Ammon's horn (tissue), 1 donor: ENCODE measurements around the gene ATP6V1G3.
"Not testable (repeated sequence)": the region's sequence is repeated elsewhere in the genome, so short reads cannot be mapped to it uniquely, and the experiment has no call there.

Experiments
- DNase-seq: peaks from one replicate; pipeline ENCODE4 v3.0.0-alpha.2; 2016; ENCODE audit warnings: low spot score

Gene ATP6V1G3

DNA sequence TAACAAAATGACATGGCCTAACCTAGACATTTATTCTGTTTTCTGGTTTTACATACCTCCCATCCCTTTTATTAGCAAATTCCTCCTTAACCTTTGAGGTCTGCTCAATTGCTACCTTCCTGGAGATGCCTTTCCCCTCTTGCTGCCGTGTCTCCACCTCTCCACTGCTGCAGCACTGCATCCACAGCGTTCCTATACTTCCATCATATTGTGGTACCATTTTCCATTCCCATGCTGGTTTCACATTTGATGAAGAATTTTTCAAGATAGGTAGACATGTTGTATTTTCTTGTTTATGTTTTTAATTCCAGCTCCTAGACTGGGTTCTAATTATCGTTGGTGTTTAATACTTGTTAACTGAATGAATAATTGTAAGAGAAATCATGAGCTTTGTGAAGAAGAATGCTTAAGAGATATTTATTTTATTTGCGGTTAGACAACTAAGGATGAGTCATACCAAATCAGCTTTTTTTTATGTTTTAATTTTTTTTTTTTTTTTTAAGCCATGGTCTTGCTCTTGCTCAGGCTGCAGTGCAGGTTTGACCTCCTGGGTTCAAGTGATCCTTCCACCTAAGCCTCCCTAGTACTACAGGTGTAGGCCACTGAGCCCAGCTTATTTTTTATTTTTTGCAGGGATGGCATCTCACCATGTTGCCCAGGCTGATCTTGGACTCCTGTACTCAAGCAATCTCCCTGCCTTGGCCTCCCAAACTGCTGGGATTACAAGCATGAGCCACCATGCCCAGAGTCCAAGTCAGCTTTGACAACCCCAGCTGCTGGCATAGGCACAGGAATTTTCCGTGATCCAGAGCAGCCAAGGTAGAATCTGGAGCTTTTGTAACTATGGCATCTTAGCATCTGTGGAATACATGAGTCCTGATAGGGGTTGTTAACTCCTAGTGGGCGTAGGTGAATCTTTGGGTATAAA is 44.0 kb downstream of the ATP6V1G3 start:
- no peak for DNase-seq

GRCh38 chr1:198495631-198496030 is 44.8 kb downstream of the ATP6V1G3 start:
- DNase-seq = no peak

GRCh38 chr1:198494658-198495103 is 45.8 kb downstream of the ATP6V1G3 start:
- no peak for DNase-seq

GRCh38 chr1:198494139-198494538 is 46.3 kb downstream of the ATP6V1G3 start:
- no peak for DNase-seq

DNA sequence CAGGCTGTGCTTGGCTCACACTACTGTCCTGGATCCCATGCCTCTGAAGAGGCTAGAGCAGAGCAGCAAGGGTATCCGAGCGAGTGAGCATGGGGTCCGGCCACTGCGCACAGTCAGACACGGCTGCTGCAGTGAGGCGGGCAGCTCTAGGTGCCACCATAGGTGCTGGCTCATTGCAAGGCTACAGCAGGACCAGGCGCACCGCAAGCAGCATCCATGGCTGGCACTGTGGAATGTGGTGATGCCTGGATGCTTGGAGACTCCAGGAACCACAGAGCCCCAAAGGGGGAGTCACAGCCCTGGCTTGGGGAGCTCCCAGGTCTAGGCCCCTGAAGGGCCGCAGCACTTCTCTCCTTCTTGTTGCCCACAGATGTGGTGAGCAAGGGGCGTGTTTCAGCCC is 47.2 kb downstream of the ATP6V1G3 start:
- no peak for DNase-seq

DNA sequence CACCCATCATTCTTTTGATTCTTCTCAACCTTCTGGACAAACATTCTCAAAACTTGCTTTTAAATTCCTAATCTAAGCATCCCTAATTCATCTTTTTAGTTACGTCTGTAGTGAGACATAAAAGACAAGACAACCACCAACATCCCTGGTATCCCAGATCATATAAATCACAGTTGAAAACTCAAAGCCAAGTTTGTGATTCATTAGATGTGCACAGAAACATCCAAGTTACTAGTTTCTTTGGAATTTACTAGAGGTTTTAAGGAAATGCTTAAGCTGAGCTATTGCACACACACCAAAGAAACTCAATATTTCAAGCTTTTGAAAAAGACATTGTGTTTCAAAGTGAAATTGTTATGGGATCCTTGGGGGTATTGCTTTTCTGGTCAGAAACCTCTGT is 47.6 kb downstream of the ATP6V1G3 start:
- DNase-seq = no peak

- no peak for DNase-seq
These were observed 48.9 kb downstream of the ATP6V1G3 start for GRCh38 chr1:198491596-198491995.

- peak; percentile 23 for DNase-seq
These were observed 49.5 kb downstream of the ATP6V1G3 start for GRCh38 chr1:198491028-198491427.

GRCh38 chr1:198490224-198490623 is 50.3 kb downstream of the ATP6V1G3 start:
- no peak for DNase-seq

DNA sequence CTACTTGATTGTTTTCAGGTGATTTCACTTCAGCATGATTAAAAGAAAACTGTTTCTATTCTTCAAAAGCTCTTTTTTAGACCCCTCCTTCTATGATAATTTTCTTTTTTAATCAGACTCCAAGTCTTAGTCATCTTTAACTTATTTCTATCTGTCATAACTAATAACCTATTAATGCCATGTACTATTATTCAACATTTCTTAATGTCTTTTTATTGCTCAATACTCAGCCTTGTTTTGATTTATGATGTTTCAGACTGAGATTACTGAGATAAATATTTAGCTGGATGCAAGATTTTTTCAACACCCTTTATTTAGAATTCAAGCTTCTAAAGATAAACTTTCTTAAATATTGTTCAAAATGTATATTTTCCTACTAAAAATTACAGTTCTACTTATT is 53.6 kb downstream of the ATP6V1G3 start:
- DNase-seq = no peak

GRCh38 chr1:198483645-198484044 is 56.8 kb downstream of the ATP6V1G3 start:
- no peak for DNase-seq

- no peak for DNase-seq
These were observed 57.5 kb downstream of the ATP6V1G3 start for GRCh38 chr1:198483006-198483405.

DNA sequence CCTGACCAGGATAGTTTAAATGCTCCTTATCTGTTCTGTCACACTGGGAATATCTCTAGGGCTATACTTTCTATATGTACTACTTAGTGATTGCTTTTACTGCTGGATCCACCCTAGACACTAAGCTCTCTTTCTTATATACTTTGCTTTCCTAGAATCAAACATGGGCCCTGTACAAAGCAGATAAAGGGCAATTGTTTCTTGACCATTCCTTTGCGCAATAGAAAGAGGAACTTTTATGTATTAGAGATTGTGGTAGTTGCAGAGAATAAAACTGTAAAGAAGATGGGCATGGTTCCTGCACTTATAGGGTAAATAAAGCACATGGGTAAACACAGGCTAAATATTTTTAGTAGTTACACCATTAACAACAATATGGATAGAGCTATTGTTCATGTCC is 58.8 kb downstream of the ATP6V1G3 start:
- no peak for DNase-seq

- no peak for DNase-seq
These were observed 59.6 kb downstream of the ATP6V1G3 start for GRCh38 chr1:198480876-198481275.

GRCh38 chr1:198477354-198477753 is 63.1 kb downstream of the ATP6V1G3 start:
- DNase-seq = not testable (repeated sequence)
